SHP77 (cell line): ENCODE results near the gene LHX1.

Experiments
- DNase-seq, 2 experiments: peaks; one replicate each; lab custom pipeline; 2025; lab: John Stamatoyannopoulos, UW

LHX1 gene

GRCh38 chr17:36972186-36972700 lies 35.0 kb downstream of the LHX1 start:
- no peak for DNase-seq

GRCh38 chr17:36972905-36973304 lies 35.6 kb downstream of the LHX1 start:
- DNase-seq: no peak

GRCh38 chr17:36975922-36976515 lies 38.7 kb downstream of the LHX1 start:
- DNase-seq: no peak

- no peak for DNase-seq
These were observed 39.8 kb downstream of the LHX1 start for GRCh38 chr17:36977066-36977465.

GRCh38 chr17:36977568-36977967 lies 40.3 kb downstream of the LHX1 start:
- DNase-seq: no peak

- DNase-seq: no peak
These were observed 41.7 kb downstream of the LHX1 start for GRCh38 chr17:36978810-36979564.

GRCh38 chr17:36979565-36979941 lies 42.3 kb downstream of the LHX1 start:
- no peak for DNase-seq

GRCh38 chr17:36980280-36980761 lies 43.0 kb downstream of the LHX1 start:
- no peak for DNase-seq

GRCh38 chr17:36983618-36984017 lies 46.3 kb downstream of the LHX1 start:
- no peak for DNase-seq

- DNase-seq: no peak
These were observed 51.9 kb downstream of the LHX1 start for GRCh38 chr17:36989173-36989572.

GRCh38 chr17:36992701-36993100 lies 55.4 kb downstream of the LHX1 start:
- DNase-seq: no peak

- no peak for DNase-seq
These were observed 56.0 kb downstream of the LHX1 start for GRCh38 chr17:36993227-36993626.
